Ovary (tissue), 3 donors: ENCODE results near the gene GNB1L.

Experiments used
- CTCF ChIP-seq, 3 donors: fragments of 450-650 bp in 2 of 3; fragments of 200-600 bp in 1 of 3; IDR thresholded peaks; one replicate each; pipeline versions ENCODE4 v1.5.1 to v1.8.0; 2016 to 2022; ENCODE audit warnings: antibody characterized with exemption in 3 of 3, mild to moderate bottlenecking in 1 of 3
- EP300 ChIP-seq: sonication (generic); formaldehyde crosslinking; IDR thresholded peaks from one replicate; pipeline ENCODE4 v1.6.1; 2017; ENCODE audit warnings: antibody characterized with exemption
- POLR2A ChIP-seq: fragments of 450-650 bp; IDR thresholded peaks from one replicate; pipeline ENCODE4 v1.6.1; 2017; ENCODE audit warnings: antibody characterized with exemption, mild to moderate bottlenecking, moderate library complexity
- donor health status: DM: no; HTN: no; CAD: no.

- no peak for TF ChIP-seq CTCF (IDR thresholded peaks at IDR 0.05)
- no peak for TF ChIP-seq POLR2A
- no peak for TF ChIP-seq EP300
These were observed 27.2 kb downstream of the GNB1L start for GRCh38 chr22:19827341-19828034.
